ENCODE measurements around the gene PLCD3. TPM values are rescaled to one million over a fixed set of nuclear protein-coding genes. Genes with fewer than 3 reads are reported as not detected.
A peak's percentile ranks its signal among the peaks of the same experiment; 100 is the strongest.

Gene PLCD3
- total and polyA plus RNA-seq, 2 of the 4 experiments (the other 2 are of a cell fraction), result 5.6 to 36.6 TPM

GRCh38 chr17:45061606-45062205 lies 70.6 kb downstream of the PLCD3 start:
- H4K8ac ChIP-seq (ENCODE audit: low read depth in 2 of 2, low read length in 2 of 2), result peak overlapping the region; percentile 93 to 98
- H3K18ac ChIP-seq (ENCODE audit: low read depth, low read length), result no peak overlapping the region
- ChIA-PET CTCF (no interaction called here), POLR2A (ENCODE audit: unreplicated experiment) (interaction anchor here (0.6 to 1.5 kb wide), 7 partner anchors 8 to 90 kb away, joined by 3 to 19 read pairs (median 4); partner anchors contain the start of gene DCAKD)
- H2BK20ac ChIP-seq (ENCODE audit: low read depth, low read length), result no peak overlapping the region
- H2AK5ac ChIP-seq (ENCODE audit: low read depth, low read length), result peak overlapping the region; percentile 98; the same call in 1 of the 2 replicates
- in situ Hi-C loops (cut with MboI; ENCODE audit: low sequenced_read_pairs) (no loop called here), dilution Hi-C loops (cut with HindIII; ENCODE audit: low sequenced_read_pairs, unreplicated experiment) (no loop called here), intact Hi-C loops (cut with micrococcal nuclease) (loop anchor here (2.0 kb wide), 1 partner anchor 31 kb away; no protein-coding TSS in a partner anchor)
- H3K79me1 ChIP-seq (ENCODE audit: low read depth in 1 of 2, low read length in 2 of 2), result peaks cover 20 to 68% of the 10 kb centered on the region in 2 experiments
- no CpG with 5 or more reads among the region's 15 CpGs for WGBS, 2 experiments (ENCODE audit: extremely low coverage in 2 of 2, insufficient read length in 1 of 2)
- peak overlapping the region; percentile 63 for H2AK9ac ChIP-seq (replicated peaks; ENCODE audit: low read depth, low read length, poor library complexity)
- H2BK5ac ChIP-seq (ENCODE audit: low read depth, low read length, poor library complexity, severe bottlenecking), result peak overlapping the region; percentile 73
- H3K4me3 ChIP-seq (ENCODE audit: insufficient read depth, low read depth, low read length), result peak overlapping the region; percentile 66
- peak overlapping the region; percentile 94 for H4K91ac ChIP-seq (ENCODE audit: insufficient read depth, low read depth, low read length)
- TSS peak; percentile 75 for BruUV-seq (replicated peaks)
- no peaks in the 10 kb centered on the region for H3K9me3 ChIP-seq (ENCODE audit: control insufficient read depth, insufficient read depth, low read length)
- H3K9me1 ChIP-seq (ENCODE audit: insufficient read depth, low read length), result no peaks in the 10 kb centered on the region; the same call in 1 of the 2 replicates
- H3K14ac ChIP-seq (replicated peaks; ENCODE audit: low read depth, low read length), result peak overlapping the region; percentile 98
- no peak for ATAC-seq (ENCODE audit: low read depth)
- no peaks in the 10 kb centered on the region for H3K27me3 ChIP-seq (ENCODE audit: control insufficient read depth, insufficient read depth, low read length)
- H4K5ac ChIP-seq (ENCODE audit: low read depth, low read length), result peak overlapping the region; percentile 78
- peak overlapping the region; percentile 17; the same call in 1 of the 3 replicates for H2BK15ac ChIP-seq (ENCODE audit: low read depth, low read length)
- DNase-seq, result no peak
- peak overlapping the region; percentile 94 for H3K9ac ChIP-seq (ENCODE audit: low read depth, low read length)
- peaks cover 12% of the 10 kb centered on the region for H4K20me1 ChIP-seq (ENCODE audit: insufficient read depth, low read length)
- TF ChIP-seq POLR2A (IDR thresholded peaks at IDR 0.05; ENCODE audit: low read depth, low read length) (no peak), USF2 (IDR thresholded peaks at IDR 0.05; ENCODE audit: low read depth, low read length) (no peak)
- peak overlapping the region; percentile 95 for H3K4ac ChIP-seq (ENCODE audit: low read depth, low read length)
- peak overlapping the region; percentile 73 for H3K56ac ChIP-seq (ENCODE audit: extremely low read depth, insufficient read depth, low read length)
- H2BK120ac ChIP-seq (ENCODE audit: low read depth, low read length), result peak overlapping the region; percentile 63
- H3K4me1 ChIP-seq (ENCODE audit: control insufficient read depth, insufficient read depth, low read length), result peaks cover 6% of the 10 kb centered on the region; the same call in 1 of the 2 replicates
- peak overlapping the region; percentile 99 for H2AFZ ChIP-seq (replicated peaks; ENCODE audit: low read length, poor library complexity)
- H3K4me2 ChIP-seq (ENCODE audit: low read depth, low read length), result peak overlapping the region; percentile 84
- H3K36me3 ChIP-seq (ENCODE audit: control insufficient read depth, insufficient read depth, low read length), result no peaks in the 10 kb centered on the region
- H3K23ac ChIP-seq (ENCODE audit: low read depth, low read length), result peak overlapping the region; percentile 97
- H3K27ac ChIP-seq (ENCODE audit: insufficient read depth, low read length), result peak overlapping the region; percentile 54
